Skeletal muscle satellite cell (primary cell): ENCODE data around the gene ANKS1B.

Experiments used
- H3K27me3 ChIP-seq: 2 replicates; pipeline ENCODE4 v1.7.0; 2013; ENCODE audit warnings: low read length; ENCODE audit not compliant: control insufficient read depth, insufficient read depth
- H3K36me3 ChIP-seq: 2 replicates; pipeline ENCODE4 v1.7.0; 2013; ENCODE audit warnings: mild to moderate bottlenecking, control low read depth, low read length; ENCODE audit not compliant: insufficient read depth
- H3K4me1 ChIP-seq: 2 replicates; pipeline ENCODE4 v1.7.0; 2013; ENCODE audit warnings: low read length; ENCODE audit not compliant: control insufficient read depth, insufficient read depth
- H3K4me2 ChIP-seq: 2 replicates; pipeline ENCODE4 v1.7.0; 2013; ENCODE audit warnings: mild to moderate bottlenecking, low read length
- H3K4me3 ChIP-seq: 2 replicates; pipeline ENCODE4 v1.7.0; 2013; ENCODE audit warnings: low read length
- H3K9ac ChIP-seq: 2 replicates; pipeline ENCODE4 v1.7.0; 2013; ENCODE audit warnings: mild to moderate bottlenecking, low read depth, low read length, moderate library complexity
- H3K9me3 ChIP-seq: replicated peaks from 2 replicates; pipeline ENCODE4 v1.7.0; 2013; ENCODE audit warnings: mild to moderate bottlenecking, control low read depth, low read length

ANKS1B gene

GRCh38 chr12:99099786-99100185 lies 885.0 kb downstream of the ANKS1B start:
- no peaks in the 10 kb centered on the region for H3K9me3 ChIP-seq
- H3K4me1 ChIP-seq, result no peaks in the 10 kb centered on the region

GRCh38 chr12:99097171-99097570 lies 887.6 kb downstream of the ANKS1B start:
- Histone ChIP-seq H3K9ac (no peak overlapping the region), H3K4me2 (no peak overlapping the region), H3K4me3 (no peak overlapping the region), H3K9me3 (no peaks in the 10 kb centered on the region), H3K4me1 (no peaks in the 10 kb centered on the region), H3K36me3 (no peaks in the 10 kb centered on the region), H3K27me3 (no peaks in the 10 kb centered on the region)

More at GRCh38 chr12:99099786-99100185, 885.0 kb downstream of the ANKS1B start:
- Histone ChIP-seq H3K27me3 (no peaks in the 10 kb centered on the region), H3K9ac (no peak overlapping the region), H3K36me3 (no peaks in the 10 kb centered on the region), H3K4me2 (no peak overlapping the region), H3K4me3 (no peak overlapping the region)

- no peak overlapping the region for H3K9ac ChIP-seq
- no peaks in the 10 kb centered on the region for H3K9me3 ChIP-seq
- H3K36me3 ChIP-seq, result no peaks in the 10 kb centered on the region
- H3K27me3 ChIP-seq, result no peaks in the 10 kb centered on the region
- H3K4me3 ChIP-seq, result no peak overlapping the region
- no peak overlapping the region for H3K4me2 ChIP-seq
- H3K4me1 ChIP-seq, result no peaks in the 10 kb centered on the region
Observed at GRCh38 chr12:99093166-99093565, 891.6 kb downstream of the ANKS1B start.

GRCh38 chr12:99092100-99092851 lies 892.5 kb downstream of the ANKS1B start:
- no peak overlapping the region for H3K4me2 ChIP-seq
- no peaks in the 10 kb centered on the region for H3K36me3 ChIP-seq
- no peak overlapping the region for H3K9ac ChIP-seq
- H3K9me3 ChIP-seq, result no peaks in the 10 kb centered on the region
- no peak overlapping the region for H3K4me3 ChIP-seq
- H3K27me3 ChIP-seq, result no peaks in the 10 kb centered on the region
- H3K4me1 ChIP-seq, result no peaks in the 10 kb centered on the region

GRCh38 chr12:99087278-99087677 lies 897.5 kb downstream of the ANKS1B start:
- Histone ChIP-seq H3K4me2 (no peak overlapping the region), H3K36me3 (no peaks in the 10 kb centered on the region), H3K4me3 (no peak overlapping the region), H3K9me3 (no peaks in the 10 kb centered on the region), H3K9ac (no peak overlapping the region), H3K27me3 (no peaks in the 10 kb centered on the region), H3K4me1 (no peaks in the 10 kb centered on the region)

GRCh38 chr12:99079811-99080210 lies 904.9 kb downstream of the ANKS1B start:
- Histone ChIP-seq H3K4me2 (no peak overlapping the region), H3K4me1 (no peaks in the 10 kb centered on the region), H3K4me3 (no peak overlapping the region), H3K27me3 (no peaks in the 10 kb centered on the region), H3K36me3 (no peaks in the 10 kb centered on the region), H3K9ac (no peak overlapping the region), H3K9me3 (no peaks in the 10 kb centered on the region)

GRCh38 chr12:99068993-99069747 lies 915.6 kb downstream of the ANKS1B start:
- Histone ChIP-seq H3K9me3 (no peaks in the 10 kb centered on the region), H3K27me3 (no peaks in the 10 kb centered on the region), H3K4me2 (no peak overlapping the region), H3K36me3 (no peaks in the 10 kb centered on the region), H3K4me1 (no peaks in the 10 kb centered on the region), H3K4me3 (no peak overlapping the region), H3K9ac (no peak overlapping the region)

GRCh38 chr12:99067171-99067785 lies 917.5 kb downstream of the ANKS1B start:
- H3K4me2 ChIP-seq, result no peak overlapping the region
- no peaks in the 10 kb centered on the region for H3K4me1 ChIP-seq
- H3K9me3 ChIP-seq, result no peaks in the 10 kb centered on the region
- H3K27me3 ChIP-seq, result no peaks in the 10 kb centered on the region
- no peak overlapping the region for H3K9ac ChIP-seq
- no peaks in the 10 kb centered on the region for H3K36me3 ChIP-seq
- no peak overlapping the region for H3K4me3 ChIP-seq

GRCh38 chr12:99066726-99067125 lies 918.0 kb downstream of the ANKS1B start:
- Histone ChIP-seq H3K9ac (no peak overlapping the region), H3K36me3 (no peaks in the 10 kb centered on the region), H3K4me2 (no peak overlapping the region), H3K4me3 (no peak overlapping the region), H3K9me3 (no peaks in the 10 kb centered on the region), H3K27me3 (no peaks in the 10 kb centered on the region), H3K4me1 (no peaks in the 10 kb centered on the region)

GRCh38 chr12:99063182-99063581 lies 921.6 kb downstream of the ANKS1B start:
- Histone ChIP-seq H3K9ac (no peak overlapping the region), H3K36me3 (no peaks in the 10 kb centered on the region), H3K4me1 (no peaks in the 10 kb centered on the region), H3K4me3 (no peak overlapping the region), H3K4me2 (no peak overlapping the region), H3K9me3 (no peaks in the 10 kb centered on the region), H3K27me3 (no peaks in the 10 kb centered on the region)

- Histone ChIP-seq H3K9me3 (no peaks in the 10 kb centered on the region), H3K4me2 (no peak overlapping the region), H3K4me3 (no peak overlapping the region), H3K9ac (no peak overlapping the region), H3K4me1 (no peaks in the 10 kb centered on the region), H3K36me3 (no peaks in the 10 kb centered on the region), H3K27me3 (no peaks in the 10 kb centered on the region)
Observed at GRCh38 chr12:99059824-99060511, 924.8 kb downstream of the ANKS1B start.
